Activated CD4-positive, alpha-beta T cell treated with anti-CD3 and anti-CD28 coated beads for 36 hours (primary cell): Measurements from ENCODE around the gene MAF. TPM values are rescaled to one million over a fixed set of nuclear protein-coding genes. Genes with fewer than 3 reads are reported as not detected.

Source experiments
- ATAC-seq: fragments of 200-7000 bp; cut with Tn5 transposase; one replicate; pipeline ENCODE4 v1.10.0; 2021; ENCODE audit warnings: mild to moderate bottlenecking, moderate library complexity
- CTCF ChIA-PET: fragments of 350-600 bp; sonication (Branson Sonifier 250); formaldehyde crosslinking; loops from one replicate; lab custom pipeline; 2021; ENCODE audit warnings: antibody characterized with exemption; lab: Charles Lee
- POLR2A ChIA-PET: fragments of 350-600 bp; sonication (Branson Sonifier 250); formaldehyde crosslinking; loops from one replicate; lab custom pipeline; 2021; ENCODE audit warnings: antibody characterized with exemption, inconsistent platforms; lab: Charles Lee
- DNase-seq: peaks from one replicate; pipeline ENCODE4 v3.0.0-alpha.2; 2020
- H3K27ac Mint-ChIP-seq: one replicate; pipeline ENCODE4 v1.8.0; 2021; ENCODE audit warnings: mixed read lengths
- H3K27me3 Mint-ChIP-seq: one replicate; pipeline ENCODE4 v1.8.0; 2021; ENCODE audit warnings: mixed read lengths
- H3K36me3 Mint-ChIP-seq: one replicate; pipeline ENCODE4 v1.8.0; 2021; ENCODE audit warnings: low read depth, mixed read lengths
- H3K4me1 Mint-ChIP-seq: one replicate; pipeline ENCODE4 v1.8.0; 2021; ENCODE audit warnings: mixed read lengths
- H3K4me3 Mint-ChIP-seq: one replicate; pipeline ENCODE4 v1.8.0; 2021; ENCODE audit warnings: mild to moderate bottlenecking, moderate library complexity, mixed read lengths
- H3K9me3 Mint-ChIP-seq: one replicate; pipeline ENCODE4 v1.8.0; 2021; ENCODE audit warnings: low read depth, mixed read lengths
- intact Hi-C, 2 experiments: fragments of 100-400 bp; cut with DNase I in 1 of 2; cut with micrococcal nuclease in 1 of 2; formaldehyde crosslinking; loops; one replicate each; pipeline versions ENCODE4 v1.14.2 to v1.15.1; 2022 to 2024; cut with DNase I, micrococcal nuclease
- total RNA-seq, 2 experiments: library from RNA; stranded (reverse); gene quantifications; one replicate each; pipeline ENCODE4 v1.2.3, GENCODE V29; 2021

Gene MAF
- total RNA-seq, 2 experiments from 2014 or later, result 66.9 to 71.4 TPM

DNA sequence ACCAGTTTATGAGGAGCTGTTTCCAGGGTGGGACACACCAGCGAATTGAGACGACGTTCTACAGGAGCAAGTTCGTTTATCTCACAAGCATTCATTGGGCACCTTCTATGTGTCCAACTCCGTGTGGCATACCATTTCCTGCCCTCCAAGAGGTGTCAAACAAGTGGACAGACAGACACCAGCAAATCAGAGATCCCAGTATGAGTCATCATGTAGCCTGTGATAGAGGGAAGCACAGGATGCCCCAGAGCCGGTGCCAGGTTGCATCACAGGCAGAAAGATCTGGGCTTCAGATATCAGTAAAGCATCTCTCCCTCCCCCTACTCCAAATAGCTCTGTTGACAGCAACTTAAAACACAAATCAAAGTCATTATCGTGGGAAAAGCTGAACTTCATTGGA is 31.8 kb upstream of the MAF start:
- ChIA-PET CTCF (interaction anchor here (0.7 to 0.8 kb wide), 2 partner anchors 30 kb away, joined by 3 read pairs; no protein-coding TSS in a partner anchor), POLR2A (no interaction called here)
- H3K36me3 Mint-ChIP-seq, result no peaks in the 10 kb centered on the region
- peaks cover 8% of the 10 kb centered on the region for H3K27me3 Mint-ChIP-seq
- H3K27ac Mint-ChIP-seq, result no peak overlapping the region
- intact Hi-C loops, result no loop called here
- no peaks in the 10 kb centered on the region for H3K9me3 Mint-ChIP-seq
- H3K4me1 Mint-ChIP-seq, result peaks cover 14% of the 10 kb centered on the region
- ATAC-seq (peak; percentile 32), DNase-seq (peak; percentile 40)
- no peak overlapping the region for H3K4me3 Mint-ChIP-seq

DNA sequence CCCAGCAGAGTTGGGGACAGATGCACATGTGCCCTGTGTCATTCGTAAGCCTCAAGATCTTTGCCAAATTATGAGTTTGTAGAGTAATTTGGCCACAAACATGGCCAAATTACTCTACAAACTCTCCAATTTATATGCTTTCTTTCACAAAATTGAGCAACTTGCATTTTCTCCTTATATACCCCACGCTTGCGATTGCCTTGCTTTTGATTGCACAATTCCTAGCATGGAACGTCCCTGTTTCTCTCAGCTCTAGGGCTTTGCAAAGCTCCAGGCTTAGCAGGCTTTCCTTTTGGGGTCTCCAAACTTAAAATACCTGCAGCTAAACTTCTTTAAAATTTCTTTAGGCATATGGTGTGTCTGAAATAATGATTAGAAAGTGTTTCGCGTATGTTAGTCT is 28.5 kb upstream of the MAF start:
- Mint-ChIP-seq H3K27me3 (peaks cover 20% of the 10 kb centered on the region), H3K4me1 (peaks cover 14% of the 10 kb centered on the region), H3K4me3 (no peak overlapping the region), H3K27ac (peak overlapping the region; percentile 71), H3K36me3 (no peaks in the 10 kb centered on the region), H3K9me3 (no peaks in the 10 kb centered on the region)
- no peak for ATAC-seq
- no peak for DNase-seq
- POLR2A ChIA-PET, result no interaction called here
- CTCF ChIA-PET, result interaction anchor here (0.7 to 0.9 kb wide), 5 partner anchors 8 to 1402 kb away, joined by 3 to 4 read pairs (median 3); no protein-coding TSS in a partner anchor
- intact Hi-C loops, result loop anchor here (1.0 to 5.0 kb wide), 10 partner anchors 11 to 854 kb away; no protein-coding TSS in a partner anchor

- peak; percentile 86 for DNase-seq
- ChIA-PET POLR2A (no interaction called here), CTCF (interaction anchor here (0.6 to 0.9 kb wide), 7 partner anchors 8 to 1403 kb away, joined by 3 to 4 read pairs (median 3); no protein-coding TSS in a partner anchor)
- intact Hi-C loops, result loop anchor here (1.0 to 5.0 kb wide), 10 partner anchors 10 to 853 kb away; no protein-coding TSS in a partner anchor
- no peak overlapping the region for H3K4me3 Mint-ChIP-seq
- no peaks in the 10 kb centered on the region for H3K36me3 Mint-ChIP-seq
- peak overlapping the region; percentile 71 for H3K27ac Mint-ChIP-seq
- peaks cover 14% of the 10 kb centered on the region for H3K4me1 Mint-ChIP-seq
- H3K27me3 Mint-ChIP-seq, result peaks cover 24% of the 10 kb centered on the region
- ATAC-seq, result peak; percentile 94
- H3K9me3 Mint-ChIP-seq, result no peaks in the 10 kb centered on the region
Observed at GRCh38 chr16:79628501-79628975, 28.0 kb upstream of the MAF start.

- ChIA-PET CTCF (interaction anchor here (0.7 kb wide), 1 partner anchor 745 kb away, joined by 3 read pairs; no protein-coding TSS in a partner anchor), POLR2A (no interaction called here)
- DNase-seq (no peak), ATAC-seq (no peak)
- intact Hi-C loops, result loop anchor here in 1 of 2 experiments (5.0 kb wide), 2 partner anchors 130 to 570 kb away; no protein-coding TSS in a partner anchor
- Mint-ChIP-seq H3K27ac (no peak overlapping the region), H3K4me3 (no peak overlapping the region), H3K36me3 (no peaks in the 10 kb centered on the region), H3K4me1 (peaks cover 12% of the 10 kb centered on the region), H3K9me3 (no peaks in the 10 kb centered on the region), H3K27me3 (peaks cover 28% of the 10 kb centered on the region)
Observed at GRCh38 chr16:79627092-79627491, 26.6 kb upstream of the MAF start.

DNA sequence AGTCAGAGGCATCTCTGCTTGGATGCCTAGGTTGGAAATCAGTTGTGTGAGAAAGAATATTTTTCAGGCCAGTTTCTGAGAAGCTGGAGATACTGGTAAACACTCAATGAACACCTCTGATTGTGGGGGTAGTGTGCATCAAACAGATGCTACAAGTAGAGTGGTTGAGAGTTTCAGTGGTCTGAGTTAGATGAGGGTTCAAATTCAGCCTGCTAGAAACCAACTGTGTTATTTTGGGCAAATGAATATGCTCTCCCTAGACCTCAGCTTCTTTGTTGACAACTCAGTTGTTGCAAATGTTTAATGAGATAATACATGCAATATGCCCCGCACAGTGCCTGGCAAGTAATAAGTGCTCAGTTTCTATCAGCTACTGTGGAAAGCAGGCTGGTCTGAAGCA is 25.2 kb upstream of the MAF start:
- POLR2A ChIA-PET, result no interaction called here
- no peak overlapping the region for H3K27ac Mint-ChIP-seq
- no peak overlapping the region for H3K4me3 Mint-ChIP-seq
- DNase-seq, result no peak
- intact Hi-C loops, result loop anchor here in 1 of 2 experiments (5.0 kb wide), 2 partner anchors 132 to 572 kb away; no protein-coding TSS in a partner anchor
- peaks cover 33% of the 10 kb centered on the region for H3K27me3 Mint-ChIP-seq
- H3K36me3 Mint-ChIP-seq, result no peaks in the 10 kb centered on the region
- CTCF ChIA-PET, result no interaction called here
- ATAC-seq, result no peak
- H3K4me1 Mint-ChIP-seq, result peaks cover 10% of the 10 kb centered on the region
- H3K9me3 Mint-ChIP-seq, result no peaks in the 10 kb centered on the region

DNA sequence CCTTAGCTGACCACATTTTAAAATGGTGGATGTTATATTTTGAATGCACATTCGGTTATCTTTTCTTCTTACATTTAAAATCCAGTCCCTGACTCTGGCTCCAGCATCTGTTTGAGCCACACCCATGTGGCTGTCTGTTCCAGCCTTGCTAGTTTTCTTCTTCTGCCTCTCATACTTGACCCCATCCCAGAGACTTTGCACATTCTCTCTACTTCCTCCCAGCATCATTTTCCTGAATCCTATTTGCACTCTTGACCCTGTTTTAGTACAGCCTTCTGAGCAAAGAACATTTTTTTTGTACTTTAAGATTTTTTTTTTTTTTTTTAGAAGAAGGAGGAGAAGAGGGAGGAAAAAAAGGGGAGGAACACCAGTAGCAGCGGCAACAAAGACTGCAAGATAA is 23.3 kb upstream of the MAF start:
- intact Hi-C loops, result no loop called here
- DNase-seq (no peak), ATAC-seq (no peak)
- Mint-ChIP-seq H3K36me3 (no peaks in the 10 kb centered on the region), H3K4me1 (peaks cover 17% of the 10 kb centered on the region), H3K4me3 (no peak overlapping the region), H3K27me3 (peaks cover 28% of the 10 kb centered on the region), H3K27ac (no peak overlapping the region), H3K9me3 (peaks cover 2% of the 10 kb centered on the region)
- ChIA-PET CTCF (interaction anchor here (0.6 kb wide), 1 partner anchor 616 kb away, joined by 5 read pairs; no protein-coding TSS in a partner anchor), POLR2A (no interaction called here)

DNA sequence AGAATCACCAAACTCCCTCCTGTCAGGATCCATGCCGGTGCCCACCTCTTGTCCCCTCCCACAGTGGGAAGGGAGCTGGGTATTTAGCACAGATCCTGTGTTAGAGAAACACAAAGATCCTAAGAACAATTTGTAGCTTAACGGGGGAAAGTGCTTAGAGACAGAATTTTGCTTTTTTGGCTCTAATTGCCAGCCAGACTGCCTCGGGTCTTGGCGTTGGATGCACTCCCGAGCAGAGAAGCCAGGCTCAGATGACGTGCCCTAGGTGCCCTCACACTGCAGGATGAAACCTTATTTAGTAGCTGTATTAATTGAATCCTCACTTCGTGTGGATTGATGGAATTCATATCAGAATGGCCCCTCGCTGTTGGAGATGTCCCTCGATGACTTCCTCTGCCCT is 22.5 kb upstream of the MAF start:
- Mint-ChIP-seq H3K9me3 (peaks cover 2% of the 10 kb centered on the region), H3K4me3 (no peak overlapping the region), H3K4me1 (peaks cover 17% of the 10 kb centered on the region), H3K27ac (no peak overlapping the region), H3K36me3 (no peaks in the 10 kb centered on the region), H3K27me3 (peaks cover 28% of the 10 kb centered on the region)
- CTCF ChIA-PET, result no interaction called here
- POLR2A ChIA-PET, result no interaction called here
- DNase-seq (no peak), ATAC-seq (no peak)
- intact Hi-C loops, result no loop called here

DNA sequence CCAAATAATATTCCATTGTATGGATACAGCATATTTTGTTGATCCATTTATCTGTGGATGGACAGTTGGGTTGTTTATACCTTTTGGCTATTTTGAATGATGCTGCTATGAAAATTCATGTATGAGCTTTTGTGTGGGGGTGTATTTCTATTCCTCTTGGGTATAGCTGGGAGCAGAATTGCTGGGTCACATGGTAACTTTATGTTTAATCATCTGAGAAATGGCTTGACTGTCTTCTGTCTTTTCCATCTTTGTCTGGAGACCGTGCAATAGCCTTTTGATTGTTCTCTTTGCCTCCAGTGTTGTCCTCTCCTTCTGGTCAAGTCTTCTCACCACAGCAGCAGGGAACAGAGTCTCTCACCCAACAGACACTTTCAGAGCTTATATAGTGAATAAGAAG is 20.5 kb upstream of the MAF start:
- no peak overlapping the region for H3K27ac Mint-ChIP-seq
- peaks cover 2% of the 10 kb centered on the region for H3K9me3 Mint-ChIP-seq
- peaks cover 22% of the 10 kb centered on the region for H3K27me3 Mint-ChIP-seq
- ChIA-PET CTCF (interaction anchor here (1.0 to 3.2 kb wide), 2 partner anchors 8 to 19 kb away, joined by 3 to 16 read pairs; partner anchors contain the start of gene MAF), POLR2A (no interaction called here)
- H3K36me3 Mint-ChIP-seq, result no peaks in the 10 kb centered on the region
- peaks cover 23% of the 10 kb centered on the region for H3K4me1 Mint-ChIP-seq
- intact Hi-C loops, result no loop called here
- no peak for DNase-seq
- H3K4me3 Mint-ChIP-seq, result no peak overlapping the region
- no peak for ATAC-seq

DNA sequence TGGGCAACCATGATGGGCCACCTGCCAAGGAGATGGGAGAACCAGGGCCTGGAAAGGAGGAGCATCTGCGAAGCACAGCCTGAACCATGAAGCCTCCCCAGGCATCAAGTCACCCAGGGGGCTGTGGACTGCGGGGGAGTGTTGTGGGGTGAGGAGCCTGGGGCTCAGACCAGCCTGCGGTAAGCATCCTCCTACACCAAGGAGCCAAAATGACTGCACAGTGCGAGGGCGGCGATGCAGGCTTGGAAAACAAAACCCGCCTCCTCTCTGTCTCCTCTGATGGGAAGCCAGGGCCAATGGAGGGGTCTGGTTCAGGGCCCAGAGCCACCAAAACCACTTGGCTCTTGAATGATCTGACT is 18.1 kb upstream of the MAF start:
- DNase-seq (peak; percentile 65), ATAC-seq (peak; percentile 74)
- peaks cover 13% of the 10 kb centered on the region for H3K27me3 Mint-ChIP-seq
- ChIA-PET CTCF (interaction anchor here (3.2 kb wide), 1 partner anchor 17 kb away, joined by 16 read pairs; the partner anchor contains the start of gene MAF), POLR2A (no interaction called here)
- no peaks in the 10 kb centered on the region for H3K36me3 Mint-ChIP-seq
- H3K27ac Mint-ChIP-seq, result peak overlapping the region; percentile 44
- intact Hi-C loops, result loop anchor here in 1 of 2 experiments (1.0 kb wide), 1 partner anchor 10 kb away; no protein-coding TSS in a partner anchor
- peaks cover 25% of the 10 kb centered on the region for H3K4me1 Mint-ChIP-seq
- H3K4me3 Mint-ChIP-seq, result no peak overlapping the region
- H3K9me3 Mint-ChIP-seq, result peaks cover 2% of the 10 kb centered on the region

GRCh38 chr16:79618041-79618691 is 17.6 kb upstream of the MAF start:
- Mint-ChIP-seq H3K27me3 (peaks cover 9% of the 10 kb centered on the region), H3K4me1 (peaks cover 26% of the 10 kb centered on the region), H3K4me3 (no peak overlapping the region), H3K27ac (peak overlapping the region; percentile 44), H3K36me3 (no peaks in the 10 kb centered on the region), H3K9me3 (peaks cover 2% of the 10 kb centered on the region)
- peak; percentile 30 for ATAC-seq
- CTCF ChIA-PET, result interaction anchor here (0.7 to 3.3 kb wide), 2 partner anchors 17 to 539 kb away, joined by 3 to 14 read pairs; partner anchors contain the start of gene MAF
- intact Hi-C loops, result loop anchor here in 1 of 2 experiments (1.0 kb wide), 1 partner anchor 10 kb away; no protein-coding TSS in a partner anchor
- POLR2A ChIA-PET, result no interaction called here
- DNase-seq, result no peak

DNA sequence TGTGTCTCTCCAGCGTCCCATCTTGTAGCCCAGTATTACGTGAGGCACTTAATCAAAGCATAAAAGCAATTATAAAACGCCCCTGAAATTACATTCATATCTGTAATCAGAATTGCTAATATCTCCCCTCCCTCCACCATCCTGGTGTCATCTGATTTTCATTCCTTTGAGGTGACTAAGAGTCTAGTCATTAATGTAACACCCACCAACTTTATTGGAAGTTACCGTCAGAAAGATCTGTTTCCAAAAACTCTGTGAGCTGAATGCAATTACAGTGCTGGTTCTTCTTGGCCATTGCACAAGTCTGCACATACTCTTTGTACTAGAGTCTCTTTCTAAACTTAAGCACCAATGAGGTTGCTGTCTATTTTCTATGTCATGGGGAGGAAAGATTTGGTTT is 12.5 kb upstream of the MAF start:
- no peak overlapping the region for H3K4me3 Mint-ChIP-seq
- intact Hi-C loops, result loop anchor here in 1 of 2 experiments (1.0 to 5.0 kb wide), 2 partner anchors 15 to 144 kb away; no protein-coding TSS in a partner anchor
- peaks cover 10% of the 10 kb centered on the region for H3K27me3 Mint-ChIP-seq
- CTCF ChIA-PET, result interaction anchor here (1.5 kb wide), 1 partner anchor 11 kb away, joined by 4 read pairs; no protein-coding TSS in a partner anchor
- no peak overlapping the region for H3K27ac Mint-ChIP-seq
- POLR2A ChIA-PET, result no interaction called here
- no peaks in the 10 kb centered on the region for H3K9me3 Mint-ChIP-seq
- H3K36me3 Mint-ChIP-seq, result no peaks in the 10 kb centered on the region
- peaks cover 21% of the 10 kb centered on the region for H3K4me1 Mint-ChIP-seq
- ATAC-seq (peak; percentile 75), DNase-seq (no peak)
